SJCRH30 (cell line): ENCODE measurements around the gene CLSTN2. TPM values are rescaled to one million over a fixed set of nuclear protein-coding genes. Genes with fewer than 3 reads are reported as not detected.
A peak's percentile ranks its signal among the peaks of the same experiment; 100 is the strongest.

Source experiments
- DNase-seq, 2 experiments: peaks; one replicate each; pipeline ENCODE4 v3.0.0-alpha.2; 2015 to 2020
- H3K27ac ChIP-seq: fragments of 250-450 bp; sonication (Bioruptor Pico); 2 replicates; pipeline ENCODE4 v1.5.1; 2020; ENCODE audit warnings: mild to moderate bottlenecking, moderate library complexity
- H3K27me3 ChIP-seq: fragments of 250-450 bp; sonication (Bioruptor Pico); 2 replicates; pipeline ENCODE4 v1.5.1; 2020; ENCODE audit warnings: mild to moderate bottlenecking, moderate library complexity
- H3K36me3 ChIP-seq: fragments of 250-450 bp; sonication (Bioruptor Pico); 2 replicates; pipeline ENCODE4 v1.5.1; 2020; ENCODE audit warnings: mild to moderate bottlenecking, moderate library complexity
- H3K4me1 ChIP-seq: fragments of 250-450 bp; sonication (Bioruptor Pico); 2 replicates; pipeline ENCODE4 v1.5.1; 2020; ENCODE audit warnings: mild to moderate bottlenecking, moderate library complexity
- H3K4me3 ChIP-seq: fragments of 250-450 bp; sonication (Bioruptor Pico); 2 replicates; pipeline ENCODE4 v1.5.1; 2020; ENCODE audit warnings: mild to moderate bottlenecking, moderate library complexity
- H3K9me3 ChIP-seq: fragments of 250-450 bp; sonication (Bioruptor Pico); replicated peaks from 2 replicates; pipeline ENCODE4 v1.5.1; 2020; ENCODE audit warnings: mild to moderate bottlenecking, moderate library complexity
- total RNA-seq: library from RNA; depleted of rRNA; stranded (reverse); fragments of >200 nt; shearing (Covaris generic); gene quantifications from 2 replicates; pipeline ENCODE4 v1.2.3, GENCODE V29; 2014

Gene CLSTN2
- total RNA-seq, 1 experiment from 2014 or later = 10.0 TPM

GRCh38 chr3:140537727-140538082, 602.7 kb downstream of the CLSTN2 start:
- no peaks in the 10 kb centered on the region for H3K4me1 ChIP-seq
- H3K36me3 ChIP-seq = no peaks in the 10 kb centered on the region
- no peak overlapping the region for H3K4me3 ChIP-seq
- H3K27me3 ChIP-seq = no peaks in the 10 kb centered on the region
- H3K27ac ChIP-seq = no peak overlapping the region
- no peaks in the 10 kb centered on the region for H3K9me3 ChIP-seq
- DNase-seq = no peak

GRCh38 chr3:140540262-140540661, 605.3 kb downstream of the CLSTN2 start:
- Histone ChIP-seq H3K4me1 (no peaks in the 10 kb centered on the region), H3K9me3 (no peaks in the 10 kb centered on the region), H3K27me3 (no peaks in the 10 kb centered on the region), H3K36me3 (no peaks in the 10 kb centered on the region), H3K4me3 (no peak overlapping the region), H3K27ac (no peak overlapping the region)
- DNase-seq = no peak

GRCh38 chr3:140541975-140542653, 607.1 kb downstream of the CLSTN2 start:
- DNase-seq = no peak
- H3K4me1 ChIP-seq = no peaks in the 10 kb centered on the region
- H3K4me3 ChIP-seq = no peak overlapping the region
- H3K27ac ChIP-seq = no peak overlapping the region
- H3K36me3 ChIP-seq = no peaks in the 10 kb centered on the region
- no peaks in the 10 kb centered on the region for H3K9me3 ChIP-seq
- H3K27me3 ChIP-seq = no peaks in the 10 kb centered on the region

GRCh38 chr3:140545197-140545596, 610.2 kb downstream of the CLSTN2 start:
- H3K36me3 ChIP-seq = no peaks in the 10 kb centered on the region
- no peaks in the 10 kb centered on the region for H3K4me1 ChIP-seq
- H3K9me3 ChIP-seq = no peaks in the 10 kb centered on the region
- no peak for DNase-seq
- no peak overlapping the region for H3K27ac ChIP-seq
- no peak overlapping the region for H3K4me3 ChIP-seq
- no peaks in the 10 kb centered on the region for H3K27me3 ChIP-seq

GRCh38 chr3:140545756-140546155, 610.8 kb downstream of the CLSTN2 start:
- Histone ChIP-seq H3K36me3 (no peaks in the 10 kb centered on the region), H3K4me3 (no peak overlapping the region), H3K27me3 (no peaks in the 10 kb centered on the region), H3K27ac (no peak overlapping the region), H3K9me3 (no peaks in the 10 kb centered on the region), H3K4me1 (no peaks in the 10 kb centered on the region)
- DNase-seq = no peak

GRCh38 chr3:140546649-140547048, 611.7 kb downstream of the CLSTN2 start:
- H3K36me3 ChIP-seq = no peaks in the 10 kb centered on the region
- no peak overlapping the region for H3K27ac ChIP-seq
- no peaks in the 10 kb centered on the region for H3K27me3 ChIP-seq
- DNase-seq = no peak
- H3K4me1 ChIP-seq = no peaks in the 10 kb centered on the region
- no peaks in the 10 kb centered on the region for H3K9me3 ChIP-seq
- no peak overlapping the region for H3K4me3 ChIP-seq

GRCh38 chr3:140552403-140552802, 617.4 kb downstream of the CLSTN2 start:
- Histone ChIP-seq H3K4me1 (no peaks in the 10 kb centered on the region), H3K27me3 (no peaks in the 10 kb centered on the region), H3K9me3 (no peaks in the 10 kb centered on the region), H3K27ac (no peak overlapping the region), H3K36me3 (no peaks in the 10 kb centered on the region), H3K4me3 (no peak overlapping the region)
- no peak for DNase-seq

- Histone ChIP-seq H3K4me3 (no peak overlapping the region), H3K36me3 (no peaks in the 10 kb centered on the region), H3K4me1 (no peaks in the 10 kb centered on the region), H3K27ac (no peak overlapping the region), H3K9me3 (no peaks in the 10 kb centered on the region), H3K27me3 (no peaks in the 10 kb centered on the region)
- DNase-seq = no peak
Observed at GRCh38 chr3:140552898-140553297, 617.9 kb downstream of the CLSTN2 start.

GRCh38 chr3:140553591-140553990, 618.6 kb downstream of the CLSTN2 start:
- Histone ChIP-seq H3K36me3 (no peaks in the 10 kb centered on the region), H3K27me3 (no peaks in the 10 kb centered on the region), H3K4me3 (no peak overlapping the region), H3K27ac (no peak overlapping the region), H3K9me3 (no peaks in the 10 kb centered on the region), H3K4me1 (no peaks in the 10 kb centered on the region)
- no peak for DNase-seq

GRCh38 chr3:140555666-140556065, 620.7 kb downstream of the CLSTN2 start:
- Histone ChIP-seq H3K9me3 (no peaks in the 10 kb centered on the region), H3K36me3 (no peaks in the 10 kb centered on the region), H3K27ac (no peak overlapping the region), H3K27me3 (no peaks in the 10 kb centered on the region), H3K4me1 (no peaks in the 10 kb centered on the region), H3K4me3 (no peak overlapping the region)
- DNase-seq = no peak

GRCh38 chr3:140557476-140557875, 622.5 kb downstream of the CLSTN2 start:
- Histone ChIP-seq H3K4me1 (no peaks in the 10 kb centered on the region), H3K4me3 (no peak overlapping the region), H3K27me3 (no peaks in the 10 kb centered on the region), H3K36me3 (no peaks in the 10 kb centered on the region), H3K9me3 (no peaks in the 10 kb centered on the region), H3K27ac (no peak overlapping the region)
- no peak for DNase-seq

GRCh38 chr3:140559546-140559945, 624.6 kb downstream of the CLSTN2 start:
- Histone ChIP-seq H3K4me3 (no peak overlapping the region), H3K27me3 (no peaks in the 10 kb centered on the region), H3K36me3 (no peaks in the 10 kb centered on the region), H3K27ac (no peak overlapping the region), H3K9me3 (no peaks in the 10 kb centered on the region), H3K4me1 (no peaks in the 10 kb centered on the region)
- DNase-seq = peak in 1 of 2 experiments; percentile 17

GRCh38 chr3:140563206-140563760, 628.3 kb downstream of the CLSTN2 start:
- H3K4me1 ChIP-seq = no peaks in the 10 kb centered on the region
- DNase-seq = no peak
- H3K36me3 ChIP-seq = no peaks in the 10 kb centered on the region

GRCh38 chr3:140568131-140568530, 633.1 kb downstream of the CLSTN2 start:
- no peaks in the 10 kb centered on the region for H3K4me1 ChIP-seq
- H3K27me3 ChIP-seq = no peaks in the 10 kb centered on the region
- H3K36me3 ChIP-seq = no peaks in the 10 kb centered on the region
- DNase-seq = no peak
- no peaks in the 10 kb centered on the region for H3K9me3 ChIP-seq
- H3K4me3 ChIP-seq = no peak overlapping the region
- H3K27ac ChIP-seq = no peak overlapping the region

More at GRCh38 chr3:140563206-140563760, 628.3 kb downstream of the CLSTN2 start:
- no peak overlapping the region for H3K27ac ChIP-seq
- no peaks in the 10 kb centered on the region for H3K27me3 ChIP-seq
- no peaks in the 10 kb centered on the region for H3K9me3 ChIP-seq
- H3K4me3 ChIP-seq = no peak overlapping the region

- DNase-seq = no peak
- Histone ChIP-seq H3K4me1 (no peaks in the 10 kb centered on the region), H3K36me3 (no peaks in the 10 kb centered on the region), H3K27me3 (no peaks in the 10 kb centered on the region), H3K27ac (no peak overlapping the region), H3K4me3 (no peak overlapping the region), H3K9me3 (no peaks in the 10 kb centered on the region)
Observed at GRCh38 chr3:140568842-140569520, 634.0 kb downstream of the CLSTN2 start.
